Epithelial cell of proximal tubule (primary cell): Measurements from ENCODE around the gene FKBP6. TPM values are rescaled to one million over a fixed set of nuclear protein-coding genes. Genes with fewer than 3 reads are reported as not detected.

Source experiments
- DNase-seq: peaks from one replicate; pipeline ENCODE4 v3.0.0-alpha.2; 2011; ENCODE audit warnings: low read depth
- H3K4me3 ChIP-seq: 2 replicates; pipeline ENCODE4 v1.5.1; 2011; ENCODE audit warnings: low read depth, mild to moderate bottlenecking, low read length
- total RNA-seq: library from RNA; depleted of rRNA; stranded (reverse); fragments of >200 nt; gene quantifications from 2 replicates; pipeline ENCODE4 v1.2.3, GENCODE V29; 2015
- TF ChIP-seq, protein P1 (sequence below): conservative IDR thresholded peaks from 2 replicates; pipeline ENCODE4 v1.5.1; 2012; ENCODE audit warnings: low read depth, mild to moderate bottlenecking, low read length

The FKBP6 gene
- total RNA-seq, 1 donor from 2014 or later = not detected

DNA sequence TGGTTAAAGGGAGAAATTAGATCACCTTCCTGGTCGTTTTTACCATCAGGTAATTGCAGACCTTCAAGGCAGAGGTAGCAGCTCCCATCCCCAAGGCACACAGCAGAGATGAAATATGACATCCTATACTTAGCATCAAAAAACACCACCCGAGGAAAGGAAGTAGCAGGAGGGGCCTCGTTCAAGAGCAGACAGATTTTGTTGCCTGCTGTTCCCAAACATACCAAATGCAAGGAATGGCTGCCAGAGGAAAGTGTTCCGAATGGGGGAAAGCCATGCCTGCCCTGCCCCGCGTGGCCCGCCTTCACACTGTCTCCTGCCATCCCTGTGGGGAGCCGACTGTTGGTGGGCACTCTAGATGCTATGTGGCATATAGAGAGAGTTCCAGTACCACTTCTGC lies 18.0 kb downstream of the FKBP6 start:
- no peak overlapping the region for H3K4me3 ChIP-seq
- DNase-seq = no peak
- TF ChIP-seq, protein P1, sequence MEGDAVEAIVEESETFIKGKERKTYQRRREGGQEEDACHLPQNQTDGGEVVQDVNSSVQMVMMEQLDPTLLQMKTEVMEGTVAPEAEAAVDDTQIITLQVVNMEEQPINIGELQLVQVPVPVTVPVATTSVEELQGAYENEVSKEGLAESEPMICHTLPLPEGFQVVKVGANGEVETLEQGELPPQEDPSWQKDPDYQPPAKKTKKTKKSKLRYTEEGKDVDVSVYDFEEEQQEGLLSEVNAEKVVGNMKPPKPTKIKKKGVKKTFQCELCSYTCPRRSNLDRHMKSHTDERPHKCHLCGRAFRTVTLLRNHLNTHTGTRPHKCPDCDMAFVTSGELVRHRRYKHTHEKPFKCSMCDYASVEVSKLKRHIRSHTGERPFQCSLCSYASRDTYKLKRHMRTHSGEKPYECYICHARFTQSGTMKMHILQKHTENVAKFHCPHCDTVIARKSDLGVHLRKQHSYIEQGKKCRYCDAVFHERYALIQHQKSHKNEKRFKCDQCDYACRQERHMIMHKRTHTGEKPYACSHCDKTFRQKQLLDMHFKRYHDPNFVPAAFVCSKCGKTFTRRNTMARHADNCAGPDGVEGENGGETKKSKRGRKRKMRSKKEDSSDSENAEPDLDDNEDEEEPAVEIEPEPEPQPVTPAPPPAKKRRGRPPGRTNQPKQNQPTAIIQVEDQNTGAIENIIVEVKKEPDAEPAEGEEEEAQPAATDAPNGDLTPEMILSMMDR = no peak

DNA sequence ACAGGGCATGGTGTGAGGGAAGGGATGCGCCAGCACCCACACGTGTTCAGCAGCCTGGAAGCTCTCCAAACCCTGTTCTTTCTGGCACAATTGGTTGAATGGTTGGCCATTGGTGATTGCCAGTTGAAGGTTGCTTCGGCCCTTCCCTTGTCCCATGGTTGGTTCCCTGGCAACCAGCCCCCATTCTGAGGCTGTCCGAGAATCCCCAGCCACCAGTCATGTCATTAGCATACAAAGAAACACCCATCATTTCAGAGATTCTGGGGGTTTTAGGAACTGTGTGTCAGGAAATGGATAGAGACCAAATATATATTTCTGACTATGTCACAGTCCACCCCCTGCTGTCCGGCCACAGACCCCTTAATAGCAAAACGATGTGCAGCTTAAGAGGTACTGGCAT lies 21.8 kb downstream of the FKBP6 start:
- H3K4me3 ChIP-seq = no peak overlapping the region
- TF ChIP-seq, protein P1 = no peak
- DNase-seq = no peak

DNA sequence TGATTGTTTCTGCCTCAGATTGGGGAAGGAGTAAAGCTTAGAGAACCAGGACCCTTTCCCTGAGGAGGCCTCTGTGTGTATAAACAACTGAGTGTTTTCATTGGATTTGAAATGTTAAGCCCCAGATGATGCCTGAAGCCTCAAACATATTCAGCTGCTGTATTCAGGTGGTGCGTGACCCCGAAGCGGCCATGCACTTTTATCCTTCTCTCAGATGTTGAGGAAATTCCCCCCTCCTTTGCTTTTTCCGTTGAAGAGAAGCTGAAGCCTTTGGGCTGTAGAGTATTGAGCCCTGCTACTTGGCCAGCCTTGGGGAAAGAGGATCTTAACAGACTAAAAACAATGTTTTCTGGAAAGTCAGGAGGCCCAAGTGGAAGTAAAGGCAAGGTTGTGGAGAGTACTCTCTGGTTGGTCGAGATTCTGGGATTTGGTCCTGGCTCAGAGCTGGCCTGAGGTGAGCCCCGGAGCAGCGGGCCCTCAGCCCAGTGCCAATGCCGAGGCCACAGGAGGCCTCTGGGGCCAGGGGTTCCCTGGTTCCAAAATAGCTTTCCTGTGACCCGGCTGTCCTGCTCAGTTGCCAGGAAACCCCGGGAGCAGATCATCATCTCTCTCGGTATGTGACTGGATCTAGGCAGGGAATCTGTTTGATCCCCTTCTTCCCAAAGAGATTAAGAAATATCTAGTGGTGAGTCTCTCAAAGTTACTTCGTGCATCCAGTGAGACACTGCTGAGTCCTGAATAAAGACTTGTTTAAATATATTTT lies 22.5 kb downstream of the FKBP6 start:
- TF ChIP-seq, protein P1 = no peak
- DNase-seq = no peak
- no peak overlapping the region for H3K4me3 ChIP-seq

DNA sequence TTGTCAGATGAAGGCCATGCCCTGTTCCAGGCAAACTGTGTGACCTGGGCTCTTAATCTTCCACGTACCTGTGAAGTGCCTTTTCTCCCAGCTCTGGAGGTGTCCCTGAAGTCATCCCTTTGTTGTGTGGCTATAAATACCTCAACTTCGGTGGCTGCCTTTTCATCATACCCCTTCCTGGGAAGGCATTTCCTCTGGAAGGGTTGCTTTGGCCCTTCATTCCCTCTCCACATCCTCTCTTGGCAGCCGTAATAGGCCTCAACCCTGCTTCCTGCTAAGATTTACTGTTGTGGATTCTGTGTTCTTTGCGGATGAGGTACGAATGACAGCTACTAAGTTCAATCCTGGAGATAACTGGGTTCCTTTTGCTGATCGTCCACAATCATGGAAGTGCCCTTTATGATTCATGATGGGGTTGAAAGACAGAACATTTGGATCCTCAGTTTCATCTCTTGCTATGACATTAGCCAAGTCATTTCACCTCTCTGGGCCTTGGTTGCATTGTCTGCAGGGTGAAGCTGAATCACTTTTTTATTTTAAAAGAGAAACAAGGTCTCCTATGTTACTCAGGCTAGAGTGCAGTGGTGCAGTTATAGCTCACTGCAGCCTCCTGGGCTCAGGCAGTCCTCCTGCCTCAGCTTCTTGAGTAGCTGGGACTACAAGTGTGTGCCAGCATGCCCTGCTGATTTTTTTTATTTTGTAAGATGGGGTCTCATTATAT lies 23.6 kb downstream of the FKBP6 start:
- H3K4me3 ChIP-seq = no peak overlapping the region
- TF ChIP-seq, protein P1 = no peak
- no peak for DNase-seq

- DNase-seq = no peak
- TF ChIP-seq, protein P1 = no peak
- H3K4me3 ChIP-seq = no peak overlapping the region
These were observed 24.8 kb downstream of the FKBP6 start for GRCh38 chr7:73352784-73353183.

GRCh38 chr7:73353243-73353642 lies 25.3 kb downstream of the FKBP6 start:
- TF ChIP-seq, protein P1 = no peak
- no peak for DNase-seq
- H3K4me3 ChIP-seq = no peak overlapping the region

GRCh38 chr7:73354196-73354595 lies 26.2 kb downstream of the FKBP6 start:
- DNase-seq = no peak
- TF ChIP-seq, protein P1 = no peak
- no peak overlapping the region for H3K4me3 ChIP-seq
